ENCODE measurements around the gene AEBP1. TPM values are rescaled to one million over a fixed set of nuclear protein-coding genes. Genes with fewer than 3 reads are reported as not detected.

AEBP1 gene
- total and polyA plus RNA-seq, 3 donors from 2014 or later = 74.5 to 168 (median 102) TPM

- H3K27me3 ChIP-seq = no peaks in the 10 kb centered on the region
- no peak for DNase-seq
- no peaks in the 10 kb centered on the region for H3K4me1 ChIP-seq
- no peaks in the 10 kb centered on the region for H3K36me3 ChIP-seq (ENCODE audit: low read depth, missing control alignments)
- H3K27ac ChIP-seq = no peak overlapping the region
- H3K4me3 ChIP-seq = no peak overlapping the region
- TF ChIP-seq CTCF (IDR thresholded peaks at IDR 0.05) = no peak
- TF ChIP-seq POLR2A (IDR thresholded peaks at IDR 0.05) = no peak
- H3K9me3 ChIP-seq = no peaks in the 10 kb centered on the region
- intact Hi-C loops (cut with DNase I; ENCODE audit: low total_unique reads) = no loop called here
- WGBS, 2 donors = 79 to 90% methylated on average over 4 of the region's 4 CpGs
These were observed 58.0 kb downstream of the AEBP1 start for GRCh38 chr7:44162179-44162578.

- no peak overlapping the region for H3K27ac ChIP-seq
- TF ChIP-seq CTCF (IDR thresholded peaks at IDR 0.05) (no peak), POLR2A (IDR thresholded peaks at IDR 0.05) (no peak)
- no peak for DNase-seq
- H3K27me3 ChIP-seq = no peaks in the 10 kb centered on the region
- H3K36me3 ChIP-seq (ENCODE audit: low read depth, missing control alignments) = no peaks in the 10 kb centered on the region
- no peaks in the 10 kb centered on the region for H3K4me1 ChIP-seq
- 88% methylated on average over 1 of the region's 1 CpG; no CpG with 5 or more reads in 1 of the 2 donors for WGBS, 2 donors
- H3K9me3 ChIP-seq = no peaks in the 10 kb centered on the region
- intact Hi-C loops (cut with DNase I; ENCODE audit: low total_unique reads) = no loop called here
- no peak overlapping the region for H3K4me3 ChIP-seq
These were observed 58.7 kb downstream of the AEBP1 start for GRCh38 chr7:44162785-44163395.

GRCh38 chr7:44163591-44163990, 59.4 kb downstream of the AEBP1 start:
- Histone ChIP-seq H3K4me3 (no peak overlapping the region), H3K9me3 (no peaks in the 10 kb centered on the region), H3K27ac (no peak overlapping the region), H3K27me3 (no peaks in the 10 kb centered on the region), H3K36me3 (ENCODE audit: low read depth, missing control alignments) (no peaks in the 10 kb centered on the region), H3K4me1 (no peaks in the 10 kb centered on the region)
- intact Hi-C loops (cut with DNase I; ENCODE audit: low total_unique reads) = no loop called here
- WGBS, 2 donors = 54 to 58% methylated on average over 1 of the region's 1 CpG
- TF ChIP-seq POLR2A (IDR thresholded peaks at IDR 0.05) (no peak), CTCF (IDR thresholded peaks at IDR 0.05) (no peak)
- DNase-seq = no peak

Small RNA genes within 50 kb of the gene (microRNA-seq; reads per million reads assigned to microRNA genes)
- 0.69 to 0.70 reads per million in 2 donors for gene MIR6838 (ENCODE audit: borderline number of aligned reads in 2 of 2, borderline replicate concordance in 1 of 2)

Small RNA genes within 50 kb of the gene (small RNA-seq; reads per million reads assigned to genes)
- gene RNA5SP230 = 0 reads per million in 2 donors

Other genes starting within 250 kb of the AEBP1 start
- 10 to 100 TPM; 71.1 to 80.8 TPM for gene MRPS24, start 234.8 kb upstream of the AEBP1 start, total RNA-seq
- gene MRPS24, start 234.8 kb upstream of the AEBP1 start, polyA plus RNA-seq (ENCODE audit: insufficient read depth, low read depth, low replicate concordance) = 115 TPM
- gene URGCP, start 197.7 kb upstream of the AEBP1 start, total RNA-seq = 10 to 100 TPM; 24.9 to 33.0 TPM
- 20.1 TPM for gene URGCP, start 197.7 kb upstream of the AEBP1 start, polyA plus RNA-seq (ENCODE audit: insufficient read depth, low read depth, low replicate concordance)
- gene UBE2D4, start 177.9 kb upstream of the AEBP1 start, total RNA-seq = 10 to 100 TPM; 15.8 to 18.3 TPM
- gene UBE2D4, start 177.9 kb upstream of the AEBP1 start, polyA plus RNA-seq (ENCODE audit: insufficient read depth, low read depth, low replicate concordance) = 18.6 TPM
- gene SPDYE1, start 106.4 kb upstream of the AEBP1 start, total RNA-seq = 1 to 10 TPM; 2.7 to 7.3 TPM
- gene SPDYE1, start 106.4 kb upstream of the AEBP1 start, polyA plus RNA-seq (ENCODE audit: insufficient read depth, low read depth, low replicate concordance) = 8.3 TPM
- gene DBNL, start 59.6 kb upstream of the AEBP1 start, total RNA-seq = 10 to 100 TPM; 61.4 to 72.7 TPM
- gene DBNL, start 59.6 kb upstream of the AEBP1 start, polyA plus RNA-seq (ENCODE audit: insufficient read depth, low read depth, low replicate concordance) = 50.0 TPM
- gene PGAM2, start 38.8 kb upstream of the AEBP1 start, total RNA-seq = 100 to 1,000 TPM in 1 of 2 donors, 10 to 100 TPM in 1; 85.1 to 139 TPM
- gene PGAM2, start 38.8 kb upstream of the AEBP1 start, polyA plus RNA-seq (ENCODE audit: insufficient read depth, low read depth, low replicate concordance) = 298 TPM
- gene POLM, start 21.8 kb upstream of the AEBP1 start, total RNA-seq = 10 to 100 TPM; 43.4 to 63.7 TPM
- gene POLM, start 21.8 kb upstream of the AEBP1 start, polyA plus RNA-seq (ENCODE audit: insufficient read depth, low read depth, low replicate concordance) = 11.7 TPM
- gene POLD2, start 19.2 kb downstream of the AEBP1 start, total RNA-seq = 10 to 100 TPM; 59.4 to 61.9 TPM
- 117 TPM for gene POLD2, start 19.2 kb downstream of the AEBP1 start, polyA plus RNA-seq (ENCODE audit: insufficient read depth, low read depth, low replicate concordance)
- gene MYL7, start 37.0 kb downstream of the AEBP1 start, total RNA-seq = 1 to 10 TPM; 1.5 to 1.7 TPM
- gene MYL7, start 37.0 kb downstream of the AEBP1 start, polyA plus RNA-seq (ENCODE audit: insufficient read depth, low read depth, low replicate concordance) = not detected
- 1 to 10 TPM in 1 of 2 donors, under 1 TPM in 1; 0.94 to 1.2 TPM for gene GCK, start 85.1 kb downstream of the AEBP1 start, total RNA-seq
- 0.90 TPM for gene GCK, start 85.1 kb downstream of the AEBP1 start, polyA plus RNA-seq (ENCODE audit: insufficient read depth, low read depth, low replicate concordance)
- 10 to 100 TPM; 66.5 to 72.3 TPM for gene YKT6, start 96.6 kb downstream of the AEBP1 start, total RNA-seq
- 85.9 TPM for gene YKT6, start 96.6 kb downstream of the AEBP1 start, polyA plus RNA-seq (ENCODE audit: insufficient read depth, low read depth, low replicate concordance)
- 10 to 100 TPM; 12.1 to 12.5 TPM for gene CAMK2B, start 221.2 kb downstream of the AEBP1 start, total RNA-seq
- gene CAMK2B, start 221.2 kb downstream of the AEBP1 start, polyA plus RNA-seq (ENCODE audit: insufficient read depth, low read depth, low replicate concordance) = 4.0 TPM

Data from testis (tissue), 3 donors.